ENCODE measurements around the gene POLR1A. TPM values are rescaled to one million over a fixed set of nuclear protein-coding genes. Genes with fewer than 3 reads are reported as not detected.

Gene POLR1A
- total and polyA plus RNA-seq, 2 of the 8 experiments (the other 6 are each of a cell fraction or from before 2014, with no cell fraction given) = 8.9 to 58.1 TPM

DNA sequence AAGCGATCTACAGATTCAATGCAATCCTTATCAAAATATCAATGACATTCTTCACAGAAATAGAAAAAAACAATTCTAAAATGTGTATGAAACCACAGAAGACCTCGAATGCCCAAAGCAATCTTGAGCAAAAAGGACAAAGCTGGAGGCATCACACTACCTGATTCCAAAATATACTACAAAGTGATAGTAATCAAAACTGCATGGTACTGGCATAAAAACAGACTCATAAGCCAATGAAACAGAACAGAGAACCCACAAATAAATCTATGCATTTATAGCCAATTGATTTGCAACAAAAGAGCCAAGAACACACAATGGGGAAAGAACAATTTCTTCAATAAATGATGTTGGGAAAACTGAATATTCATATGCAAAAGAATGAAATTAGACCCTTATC lies 99.2 kb downstream of the POLR1A start:
- Histone ChIP-seq H3K56ac (replicated peaks; ENCODE audit: insufficient read length, low read depth, low read length) (no peak overlapping the region), H2BK5ac (ENCODE audit: low read depth, low read length) (no peak overlapping the region), H3K36me3 (ENCODE audit: control insufficient read depth in 2 of 4, insufficient read depth in 4 of 4, low read length in 3 of 4) (no peaks in the 10 kb centered on the region), H3K4me3 (ENCODE audit: extremely low read depth in 1 of 4, insufficient read depth in 2 of 4, low read depth in 3 of 4, low read length in 4 of 4) (no peak overlapping the region), H3K4me1 (replicated peaks in 1 of 4; ENCODE audit: control insufficient read depth in 3 of 4, insufficient read depth in 4 of 4, low read length in 3 of 4) (no peaks in the 10 kb centered on the region), H3K23me2 (ENCODE audit: low read depth, low read length) (no peaks in the 10 kb centered on the region), H3K27ac (ENCODE audit: low read depth, low read length) (no peak overlapping the region), H3K18ac (ENCODE audit: extremely low read depth, low read length) (no peak overlapping the region), H4K5ac (ENCODE audit: insufficient read length, low read depth, low read length) (no peak overlapping the region), H3K79me2 (ENCODE audit: control insufficient read depth in 1 of 2, insufficient read depth in 2 of 2, low read length in 2 of 2) (no peaks in the 10 kb centered on the region), H3K4ac (replicated peaks; ENCODE audit: insufficient read length, low read depth, low read length) (no peak overlapping the region), H4K20me1 (replicated peaks in 1 of 2; ENCODE audit: control insufficient read depth in 1 of 2, insufficient read depth in 2 of 2, low read length in 2 of 2) (no peaks in the 10 kb centered on the region), H2BK15ac (ENCODE audit: low read length) (no peak overlapping the region), H2BK20ac (ENCODE audit: low read length) (no peak overlapping the region), H2BK120ac (replicated peaks; ENCODE audit: low read depth, low read length) (no peak overlapping the region), H3K27me3 (replicated peaks in 1 of 4; ENCODE audit: control insufficient read depth in 3 of 4, extremely low read depth in 1 of 4, insufficient read depth in 3 of 4, low read length in 3 of 4) (no peaks in the 10 kb centered on the region), H3K23ac (ENCODE audit: insufficient read length) (no peak overlapping the region), H2AFZ (ENCODE audit: low read length) (no peak overlapping the region), H3K14ac (ENCODE audit: insufficient read length) (no peak overlapping the region), H3K9ac (replicated peaks in 1 of 4; ENCODE audit: extremely low read depth in 1 of 4, low read depth in 3 of 4, low read length in 3 of 4) (no peak overlapping the region), H4K8ac (ENCODE audit: extremely low read depth, insufficient read depth, low read length) (no peak overlapping the region), H3K4me2 (ENCODE audit: insufficient read depth in 1 of 2, low read depth in 2 of 2, low read length in 2 of 2) (no peak overlapping the region), H3K79me1 (ENCODE audit: low read depth, low read length) (no peaks in the 10 kb centered on the region), H2AK5ac (ENCODE audit: low read depth, low read length) (no peak overlapping the region), H2BK12ac (ENCODE audit: low read depth, low read length) (no peak overlapping the region), H4K91ac (replicated peaks; ENCODE audit: insufficient read length, low read length) (no peak overlapping the region), H3K9me3 (ENCODE audit: insufficient read depth in 2 of 2, low read depth in 1 of 2, low read length in 1 of 2) (peaks cover 5 to 7% of the 10 kb centered on the region in 2 experiments; a peak in 2 of 4 replicates)
- no peak for TF ChIP-seq NANOG (IDR thresholded peaks at IDR 0.05; ENCODE audit: insufficient read depth, low read depth, low read length, poor library complexity, severe bottlenecking)
- no peak for TF ChIP-seq TAF7 (optimal IDR thresholded peaks at IDR 0.05; ENCODE audit: borderline replicate concordance, low read depth, low read length)
- no peak for TF ChIP-seq CBX8 (IDR thresholded peaks at IDR 0.05; ENCODE audit: borderline replicate concordance, low read depth, low read length)
- TF ChIP-seq NRF1 (IDR thresholded peaks at IDR 0.05; ENCODE audit: low read depth, low read length) = no peak
- TF ChIP-seq TEAD4 (IDR thresholded peaks at IDR 0.05; ENCODE audit: low read depth, low read length) = no peak
- no peak for TF ChIP-seq HDAC2 (IDR thresholded peaks at IDR 0.05; ENCODE audit: borderline replicate concordance in 1 of 2, low read depth in 2 of 2, low read length in 2 of 2)
- no peak for TF ChIP-seq JUND (IDR thresholded peaks at IDR 0.05; ENCODE audit: low read length)
- no peak for TF ChIP-seq BACH1 (IDR thresholded peaks at IDR 0.05; ENCODE audit: low read length)
- no peak for TF ChIP-seq JUN (IDR thresholded peaks at IDR 0.05; ENCODE audit: low read depth, low read length)
- no peak for TF ChIP-seq CREB1 (IDR thresholded peaks at IDR 0.05)
- FAIRE-seq (no peak), DNase-seq (ENCODE audit: low read depth in 1 of 2, low spot score in 2 of 2) (no peak)
- CTCF ChIA-PET (ENCODE audit: partially characterized antibody) = no interaction called here
- POLR2A ChIA-PET (ENCODE audit: partially characterized antibody) = no interaction called here
- WGBS, 2 experiments (ENCODE audit: extremely low coverage in 1 of 2, insufficient coverage in 1 of 2, insufficient read length in 1 of 2, insufficient replicate concordance in 2 of 2, low coverage in 1 of 2, low lambda C conversion rate in 2 of 2, missing lambda C conversion rate in 1 of 2) = 84% methylated on average over 2 of the region's 2 CpGs; no CpG with 5 or more reads in 1 of the 2 experiments

Measured in H1 (cell line).